ENCODE results near the gene AHRR. TPM values are rescaled to one million over a fixed set of nuclear protein-coding genes. Genes with fewer than 3 reads are reported as not detected.

The AHRR gene
- total RNA-seq, 1 donor from 2014 or later = 1.0 TPM

- TF ChIP-seq, protein P1, sequence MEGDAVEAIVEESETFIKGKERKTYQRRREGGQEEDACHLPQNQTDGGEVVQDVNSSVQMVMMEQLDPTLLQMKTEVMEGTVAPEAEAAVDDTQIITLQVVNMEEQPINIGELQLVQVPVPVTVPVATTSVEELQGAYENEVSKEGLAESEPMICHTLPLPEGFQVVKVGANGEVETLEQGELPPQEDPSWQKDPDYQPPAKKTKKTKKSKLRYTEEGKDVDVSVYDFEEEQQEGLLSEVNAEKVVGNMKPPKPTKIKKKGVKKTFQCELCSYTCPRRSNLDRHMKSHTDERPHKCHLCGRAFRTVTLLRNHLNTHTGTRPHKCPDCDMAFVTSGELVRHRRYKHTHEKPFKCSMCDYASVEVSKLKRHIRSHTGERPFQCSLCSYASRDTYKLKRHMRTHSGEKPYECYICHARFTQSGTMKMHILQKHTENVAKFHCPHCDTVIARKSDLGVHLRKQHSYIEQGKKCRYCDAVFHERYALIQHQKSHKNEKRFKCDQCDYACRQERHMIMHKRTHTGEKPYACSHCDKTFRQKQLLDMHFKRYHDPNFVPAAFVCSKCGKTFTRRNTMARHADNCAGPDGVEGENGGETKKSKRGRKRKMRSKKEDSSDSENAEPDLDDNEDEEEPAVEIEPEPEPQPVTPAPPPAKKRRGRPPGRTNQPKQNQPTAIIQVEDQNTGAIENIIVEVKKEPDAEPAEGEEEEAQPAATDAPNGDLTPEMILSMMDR (conservative IDR thresholded peaks at IDR 0.05) = peak; percentile 78
- H3K4me3 Mint-ChIP-seq = peak overlapping the region; percentile 64
- no peak overlapping the region for H3K27ac Mint-ChIP-seq (ENCODE audit: unreplicated experiment)
- DNase-seq (ENCODE audit: low read depth, low spot score) = peak; percentile 73
- H3K4me1 Mint-ChIP-seq = peaks cover 4% of the 10 kb centered on the region
- peaks cover 35% of the 10 kb centered on the region for H3K27me3 Mint-ChIP-seq (ENCODE audit: low read depth)
- H3K9me3 Mint-ChIP-seq = no peaks in the 10 kb centered on the region
- no peaks in the 10 kb centered on the region for H3K36me3 Mint-ChIP-seq (ENCODE audit: low read depth)
These were observed 4.3 kb upstream of the AHRR start for GRCh38 chr5:317086-317811.

DNA sequence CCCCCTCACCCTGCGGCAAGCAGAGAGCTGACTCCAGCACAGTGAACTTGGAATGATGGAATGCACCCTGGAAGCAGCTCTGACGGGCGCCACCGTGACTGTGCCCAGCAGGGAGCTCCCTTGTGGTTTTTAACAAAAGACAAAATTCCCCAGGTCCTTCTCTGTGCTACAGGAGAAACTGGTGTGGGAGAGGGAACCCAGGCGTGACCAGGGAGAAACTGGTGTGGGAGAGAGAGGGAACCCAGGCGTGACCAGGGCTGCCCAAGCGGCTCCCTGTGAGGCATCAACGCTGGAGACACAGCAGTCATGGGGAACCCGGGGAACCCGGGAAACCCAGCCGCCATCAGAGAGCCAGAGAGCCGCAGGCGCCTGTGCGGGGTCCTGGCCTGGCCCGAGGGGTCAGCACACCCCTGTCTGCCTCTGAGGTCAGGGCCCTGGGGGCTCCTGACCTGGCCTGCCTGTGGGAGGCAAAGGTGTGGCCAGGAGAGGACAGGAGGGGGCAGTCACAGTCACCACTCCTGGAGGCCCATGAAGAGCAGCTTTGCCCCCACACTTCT lies 3.1 kb upstream of the AHRR start:
- Mint-ChIP-seq H3K27ac (ENCODE audit: unreplicated experiment) (no peak overlapping the region), H3K4me1 (peaks cover 4% of the 10 kb centered on the region), H3K4me3 (no peak overlapping the region), H3K9me3 (no peaks in the 10 kb centered on the region), H3K36me3 (ENCODE audit: low read depth) (no peaks in the 10 kb centered on the region), H3K27me3 (ENCODE audit: low read depth) (peaks cover 46% of the 10 kb centered on the region)
- no peak for DNase-seq (ENCODE audit: low read depth, low spot score)
- TF ChIP-seq, protein P1 (conservative IDR thresholded peaks at IDR 0.05) = no peak

DNA sequence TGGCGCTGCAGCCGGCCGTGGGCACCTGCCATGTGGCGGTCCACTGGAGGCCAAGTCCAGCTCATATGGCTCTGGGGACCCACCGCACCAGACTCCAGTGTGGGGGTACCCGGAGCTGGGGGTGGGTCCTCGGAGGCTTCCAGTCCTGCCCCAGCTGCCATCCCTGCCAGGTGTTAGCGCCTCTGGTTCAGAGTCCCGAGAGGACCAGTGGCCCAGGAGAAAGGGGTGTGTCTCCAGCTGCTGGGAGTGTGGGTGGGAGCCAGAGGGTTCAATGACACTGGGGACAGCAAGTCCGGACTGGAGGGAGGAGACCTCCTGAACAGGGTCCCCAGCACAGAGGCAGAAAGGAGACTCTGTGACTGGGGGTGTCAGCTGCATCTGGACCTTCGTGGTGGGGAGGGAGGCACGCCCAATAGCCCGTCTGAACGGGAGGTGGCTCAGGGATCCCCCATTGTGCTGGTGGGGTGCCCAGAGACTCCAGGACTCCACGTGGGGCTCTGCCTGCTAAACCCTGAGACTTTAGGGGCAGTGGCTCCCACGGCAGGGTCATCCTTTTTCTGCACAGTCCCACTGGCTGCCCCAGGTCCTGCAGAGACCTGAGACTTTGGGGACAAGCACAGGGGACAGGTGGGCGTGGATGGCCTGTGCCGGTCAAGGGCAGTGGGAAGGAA lies 2.4 kb upstream of the AHRR start:
- H3K4me1 Mint-ChIP-seq = peaks cover 4% of the 10 kb centered on the region
- H3K4me3 Mint-ChIP-seq = peak overlapping the region; percentile 38
- H3K36me3 Mint-ChIP-seq (ENCODE audit: low read depth) = no peaks in the 10 kb centered on the region
- TF ChIP-seq, protein P1 (conservative IDR thresholded peaks at IDR 0.05) = no peak
- peaks cover 53% of the 10 kb centered on the region for H3K27me3 Mint-ChIP-seq (ENCODE audit: low read depth)
- H3K27ac Mint-ChIP-seq (ENCODE audit: unreplicated experiment) = no peak overlapping the region
- H3K9me3 Mint-ChIP-seq = no peaks in the 10 kb centered on the region
- no peak for DNase-seq (ENCODE audit: low read depth, low spot score)

DNA sequence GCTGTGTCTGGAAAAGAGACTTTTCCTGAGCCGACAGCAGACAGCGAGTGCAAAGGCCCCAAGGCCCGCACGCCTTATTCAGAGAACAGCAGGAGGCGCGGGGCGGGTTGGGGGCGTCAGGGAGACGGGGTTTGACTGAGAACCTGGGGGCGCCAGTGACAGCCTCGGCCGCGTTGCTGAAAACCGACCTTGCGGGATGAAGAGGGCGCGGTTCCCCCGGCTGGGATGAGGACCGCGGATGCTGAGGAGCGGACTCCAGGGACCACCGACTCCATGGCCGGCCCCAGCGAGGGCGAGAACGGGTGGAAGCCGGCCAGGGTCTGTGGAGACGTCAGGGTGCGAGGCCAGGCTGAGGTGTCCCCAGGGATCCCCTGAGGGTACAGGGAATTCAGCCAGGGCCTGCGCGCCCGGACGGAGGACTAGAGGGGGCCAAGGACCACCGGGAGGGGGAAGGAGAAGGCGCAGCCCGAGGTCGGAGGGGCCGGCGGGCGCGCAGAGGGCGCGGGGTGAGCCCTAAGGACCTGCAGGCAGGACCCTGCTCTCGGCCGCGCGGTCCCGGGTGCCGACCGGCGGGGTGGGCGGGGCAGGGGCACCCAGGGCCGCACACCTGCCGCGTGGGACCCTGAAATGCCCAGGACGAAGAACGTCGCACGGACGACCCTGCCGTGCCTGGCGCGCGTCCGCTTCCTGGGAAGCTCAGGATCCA lies 837 bp upstream of the AHRR start:
- H3K4me3 Mint-ChIP-seq = peak overlapping the region; percentile 74
- H3K9me3 Mint-ChIP-seq = no peaks in the 10 kb centered on the region
- peaks cover 63% of the 10 kb centered on the region for H3K27me3 Mint-ChIP-seq (ENCODE audit: low read depth)
- H3K27ac Mint-ChIP-seq (ENCODE audit: unreplicated experiment) = no peak overlapping the region
- H3K4me1 Mint-ChIP-seq = peaks cover 4% of the 10 kb centered on the region
- DNase-seq (ENCODE audit: low read depth, low spot score) = no peak
- TF ChIP-seq, protein P1 (conservative IDR thresholded peaks at IDR 0.05) = no peak
- H3K36me3 Mint-ChIP-seq (ENCODE audit: low read depth) = no peaks in the 10 kb centered on the region

DNA sequence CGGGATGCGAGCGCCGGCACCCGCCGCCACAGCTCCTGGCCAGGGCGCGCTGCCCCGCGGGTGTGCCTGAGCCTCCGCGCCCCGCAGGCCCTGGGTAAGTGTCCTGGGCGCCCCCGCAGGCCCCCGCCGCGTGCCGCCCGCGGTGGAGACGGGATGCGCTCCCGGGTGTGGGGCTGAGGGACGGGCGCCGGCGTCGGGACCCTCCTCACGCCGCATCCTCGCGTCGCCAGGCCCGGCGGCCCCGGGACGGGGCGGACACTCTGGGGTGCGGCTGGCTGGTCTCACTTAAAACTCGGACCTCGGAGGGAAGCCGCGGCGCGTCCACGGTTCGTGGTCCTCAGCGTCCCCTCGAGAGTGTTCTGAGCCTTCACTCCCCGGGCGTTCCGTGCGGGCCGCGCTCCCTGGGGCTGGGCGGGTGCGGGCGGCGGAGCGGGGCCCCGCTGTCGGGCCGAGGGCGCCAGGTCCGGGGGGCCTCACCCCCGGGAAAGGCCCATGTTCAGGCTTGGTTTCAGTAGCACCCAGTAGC lies 275 bp downstream of the AHRR start:
- no peak overlapping the region for H3K4me3 Mint-ChIP-seq

More for the DNA sequence above, 275 bp downstream of the AHRR start:
- Mint-ChIP-seq H3K9me3 (no peaks in the 10 kb centered on the region), H3K4me1 (peaks cover 4% of the 10 kb centered on the region), H3K27ac (ENCODE audit: unreplicated experiment) (no peak overlapping the region), H3K27me3 (ENCODE audit: low read depth) (peaks cover 70% of the 10 kb centered on the region), H3K36me3 (ENCODE audit: low read depth) (no peaks in the 10 kb centered on the region)
- DNase-seq (ENCODE audit: low read depth, low spot score) = no peak
- TF ChIP-seq, protein P1 (conservative IDR thresholded peaks at IDR 0.05) = no peak

Data from neural crest cell (in vitro differentiated cells).